Esophagus squamous epithelium (tissue), 5 donors: ENCODE data around the gene WHRN. TPM values are rescaled to one million over a fixed set of nuclear protein-coding genes. Genes with fewer than 3 reads are reported as not detected.

Experiments
- DNase-seq: peaks from one replicate; lab custom pipeline; 2025; lab: John Stamatoyannopoulos, UW
- H3K27ac ChIP-seq, 4 donors: fragments of 200-600 bp; sonication (generic); one replicate each; pipeline ENCODE4 v1.5.1; 2016 to 2019; ENCODE audit warnings: mild to moderate bottlenecking in 1 of 4
- H3K27me3 ChIP-seq, 4 donors: fragments of 200-600 bp; sonication (generic); 1 replicate in 3 of 4; 2 replicates in 1 of 4; pipeline versions ENCODE4 v1.5.1 to v1.6.0; 2017 to 2021; ENCODE audit warnings: antibody characterized with exemption in 1 of 4
- H3K36me3 ChIP-seq, 3 donors: fragments of 200-600 bp; sonication (generic); one replicate each; pipeline ENCODE4 v1.5.1; 2016 to 2019
- H3K4me1 ChIP-seq, 3 donors: fragments of 200-600 bp; sonication (generic); one replicate each; pipeline ENCODE4 v1.5.1; 2017 to 2019
- H3K4me3 ChIP-seq, 4 donors: fragments of 200-600 bp; sonication (generic); 1 replicate in 3 of 4; 2 replicates in 1 of 4; pipeline ENCODE4 v1.5.1; 2016 to 2019; ENCODE audit warnings: mild to moderate bottlenecking in 2 of 4, moderate library complexity in 1 of 4
- H3K9me3 ChIP-seq, 3 donors: fragments of 200-600 bp; sonication (generic); one replicate each; pipeline ENCODE4 v1.5.1; 2016 to 2019
- POLR2A ChIP-seq, 4 donors: fragments of 450-650 bp; IDR thresholded peaks; one replicate each; pipeline ENCODE4 v1.6.1; 2017; ENCODE audit warnings: antibody characterized with exemption in 4 of 4, mild to moderate bottlenecking in 4 of 4, moderate library complexity in 3 of 4
- WGBS, 2 donors: methylation state at CpG; one replicate each; pipeline ENCODE4 v1.1.5; 2018; 5-methylcytosine and 5-hydroxymethylcytosine counted together
- intact Hi-C: fragments of 100-400 bp; cut with DNase I; formaldehyde crosslinking; loops from one replicate; pipeline ENCODE4 v1.15.0; 2022
- total RNA-seq, 4 donors: library from RNA; depleted of rRNA; stranded (reverse); fragments of >200 nt; gene quantifications; one replicate each; pipeline ENCODE4 v1.1.0, GENCODE V29; 2016
- TF ChIP-seq, protein P1 (sequence below), 6 experiments: fragments of 450-650 bp in 4 of 6; fragments of 200-600 bp in 2 of 6; sonication (generic) in 2 of 6; IDR thresholded peaks; one replicate each; pipeline ENCODE4 v1.5.1; 2016 to 2019; ENCODE audit warnings: antibody characterized with exemption in 6 of 6, mild to moderate bottlenecking in 4 of 6, moderate library complexity in 4 of 6
- donor health status: DM: yes; HTN: yes; CAD: no.

The WHRN gene
- total RNA-seq, 4 donors from 2014 or later: 2.9 to 6.1 (median 3.4) TPM

DNA sequence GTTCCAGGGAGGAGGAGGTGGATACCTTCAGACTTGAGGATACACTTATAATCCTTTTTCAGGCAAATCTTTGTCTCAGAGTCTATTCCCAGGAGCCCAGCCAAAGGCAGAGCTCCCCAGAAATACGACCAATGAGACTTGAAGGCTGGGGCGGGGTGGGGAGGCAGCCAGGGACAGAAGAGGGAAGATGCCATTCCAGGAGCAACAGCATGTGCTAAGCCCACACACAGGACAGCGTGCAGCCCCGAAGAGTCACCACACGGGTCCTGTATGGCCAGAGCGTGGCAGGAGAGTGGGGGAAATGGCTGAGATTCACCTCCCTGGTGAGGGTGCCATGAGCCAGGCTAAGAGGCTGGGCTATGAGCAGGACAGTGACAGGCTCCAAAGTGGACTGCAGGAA lies 35.2 kb downstream of the WHRN start:
- intact Hi-C loops: no loop called here
- TF ChIP-seq POLR2A (IDR thresholded peaks at IDR 0.05): no peak
- TF ChIP-seq, protein P1, sequence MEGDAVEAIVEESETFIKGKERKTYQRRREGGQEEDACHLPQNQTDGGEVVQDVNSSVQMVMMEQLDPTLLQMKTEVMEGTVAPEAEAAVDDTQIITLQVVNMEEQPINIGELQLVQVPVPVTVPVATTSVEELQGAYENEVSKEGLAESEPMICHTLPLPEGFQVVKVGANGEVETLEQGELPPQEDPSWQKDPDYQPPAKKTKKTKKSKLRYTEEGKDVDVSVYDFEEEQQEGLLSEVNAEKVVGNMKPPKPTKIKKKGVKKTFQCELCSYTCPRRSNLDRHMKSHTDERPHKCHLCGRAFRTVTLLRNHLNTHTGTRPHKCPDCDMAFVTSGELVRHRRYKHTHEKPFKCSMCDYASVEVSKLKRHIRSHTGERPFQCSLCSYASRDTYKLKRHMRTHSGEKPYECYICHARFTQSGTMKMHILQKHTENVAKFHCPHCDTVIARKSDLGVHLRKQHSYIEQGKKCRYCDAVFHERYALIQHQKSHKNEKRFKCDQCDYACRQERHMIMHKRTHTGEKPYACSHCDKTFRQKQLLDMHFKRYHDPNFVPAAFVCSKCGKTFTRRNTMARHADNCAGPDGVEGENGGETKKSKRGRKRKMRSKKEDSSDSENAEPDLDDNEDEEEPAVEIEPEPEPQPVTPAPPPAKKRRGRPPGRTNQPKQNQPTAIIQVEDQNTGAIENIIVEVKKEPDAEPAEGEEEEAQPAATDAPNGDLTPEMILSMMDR (IDR thresholded peaks at IDR 0.05): no peak
- DNase-seq: no peak
- H3K27ac ChIP-seq: no peak overlapping the region
- H3K4me1 ChIP-seq: peaks cover 0 to 33% (median 7%) of the 10 kb centered on the region in 3 donors
- no peak overlapping the region for H3K4me3 ChIP-seq
- no peaks in the 10 kb centered on the region for H3K36me3 ChIP-seq
- 79 to 95% methylated on average over 2 to 6 of the region's 6 CpGs for WGBS, 2 donors
- no peaks in the 10 kb centered on the region for H3K9me3 ChIP-seq
- H3K27me3 ChIP-seq: no peaks in the 10 kb centered on the region

DNA sequence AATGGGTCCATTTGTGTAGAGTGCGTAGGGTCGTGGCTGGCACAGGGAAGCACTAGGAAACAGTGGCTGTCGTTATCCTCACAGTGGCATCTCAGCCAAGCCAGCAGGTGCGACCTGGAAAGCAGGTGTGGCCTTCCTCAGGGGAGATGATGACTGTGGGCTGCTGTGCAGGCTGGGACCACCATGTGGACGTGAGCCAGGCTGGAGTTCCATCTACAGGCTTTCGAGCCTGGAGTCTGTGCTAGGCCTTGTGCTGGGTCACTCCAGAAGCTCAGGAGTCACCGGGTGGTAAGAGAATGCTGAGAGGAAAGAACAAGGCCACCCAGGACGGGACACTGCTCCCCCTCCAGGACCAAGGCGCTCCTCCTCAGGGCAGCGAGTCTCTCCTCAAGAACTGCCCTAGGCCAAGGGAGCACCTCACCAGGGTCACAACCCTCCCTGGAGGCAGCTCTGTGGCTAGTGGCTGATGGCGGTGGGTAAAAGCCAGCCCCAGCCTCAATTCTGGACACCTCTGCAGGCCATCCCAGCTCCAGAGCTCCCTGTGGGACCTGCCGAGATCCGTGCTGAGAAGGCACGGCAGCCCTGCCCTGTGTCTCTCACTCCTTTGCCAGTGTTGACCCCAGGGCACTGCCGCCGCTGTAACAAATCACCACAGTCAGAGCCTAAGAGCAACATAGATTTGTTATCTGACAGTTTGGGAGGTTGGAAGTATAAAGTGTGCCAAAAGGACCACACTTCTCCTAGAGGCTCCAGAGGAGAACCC lies 36.0 kb downstream of the WHRN start:
- Histone ChIP-seq H3K4me1 (peaks cover 0 to 33% (median 7%) of the 10 kb centered on the region in 3 donors), H3K27me3 (no peaks in the 10 kb centered on the region), H3K27ac (no peak overlapping the region), H3K36me3 (no peaks in the 10 kb centered on the region), H3K9me3 (no peaks in the 10 kb centered on the region), H3K4me3 (no peak overlapping the region)
- intact Hi-C loops: no loop called here
- WGBS, 2 donors: 98% methylated on average over 10 of the region's 16 CpGs; no CpG with 5 or more reads in 1 of the 2 donors
- DNase-seq: no peak
- TF ChIP-seq, protein P1 (IDR thresholded peaks at IDR 0.05): no peak
- no peak for TF ChIP-seq POLR2A (IDR thresholded peaks at IDR 0.05)

DNA sequence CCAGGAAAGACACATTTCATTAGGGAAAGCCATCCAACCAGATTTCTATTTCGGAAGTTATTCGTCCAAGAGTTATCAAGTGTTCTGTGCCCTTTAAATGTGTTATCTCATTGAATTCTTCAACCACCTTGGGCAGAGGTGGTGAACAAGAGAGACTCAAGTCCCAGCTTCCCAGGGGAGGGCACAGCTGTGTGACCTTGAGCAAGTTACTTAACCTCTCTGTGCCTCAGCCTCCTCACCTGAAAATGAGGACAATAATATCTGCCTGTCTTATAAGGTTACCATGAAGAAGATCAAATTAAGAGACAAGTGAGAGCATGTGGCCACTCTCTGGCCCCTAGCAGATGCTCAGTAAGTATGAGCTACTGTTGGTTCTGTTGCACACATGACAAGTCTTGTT lies 37.4 kb downstream of the WHRN start:
- Histone ChIP-seq H3K27ac (no peak overlapping the region), H3K4me3 (no peak overlapping the region), H3K9me3 (no peaks in the 10 kb centered on the region), H3K4me1 (peaks cover 0 to 25% (median 7%) of the 10 kb centered on the region in 3 donors), H3K27me3 (no peaks in the 10 kb centered on the region), H3K36me3 (no peaks in the 10 kb centered on the region)
- DNase-seq: no peak
- intact Hi-C loops: no loop called here
- TF ChIP-seq, protein P1 (IDR thresholded peaks at IDR 0.05): no peak
- TF ChIP-seq POLR2A (IDR thresholded peaks at IDR 0.05): no peak
- 96 to 100% methylated on average over 2 of the region's 2 CpGs for WGBS, 2 donors

DNA sequence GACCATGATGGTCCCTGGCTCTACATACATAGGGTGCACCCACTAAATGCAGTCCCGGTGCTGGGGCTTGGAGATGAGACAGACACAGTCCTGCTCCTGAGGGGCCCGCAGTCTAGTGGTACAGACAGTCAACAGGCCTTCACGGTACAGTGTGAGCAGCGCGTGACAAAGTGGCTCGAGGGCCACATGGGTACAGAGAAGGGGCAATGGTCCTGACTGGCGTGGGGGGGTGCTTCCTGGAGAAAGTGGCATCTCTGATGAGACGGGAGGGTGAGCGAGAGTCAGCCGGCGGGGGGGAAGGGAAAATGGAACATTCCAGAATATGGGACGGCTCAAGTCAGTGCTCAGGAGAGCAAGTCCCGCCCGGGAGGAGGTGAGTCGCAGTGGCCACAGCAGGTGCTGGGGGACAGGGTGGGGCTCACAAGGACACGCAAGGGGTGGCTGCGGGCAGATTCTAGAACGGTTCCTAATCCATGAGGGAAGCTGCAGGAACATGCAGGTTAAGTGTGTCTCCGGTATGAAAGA lies 38.0 kb downstream of the WHRN start:
- Histone ChIP-seq H3K4me1 (peaks cover 0 to 19% (median 2%) of the 10 kb centered on the region in 3 donors), H3K4me3 (no peak overlapping the region), H3K27me3 (no peaks in the 10 kb centered on the region), H3K36me3 (no peaks in the 10 kb centered on the region), H3K27ac (no peak overlapping the region), H3K9me3 (no peaks in the 10 kb centered on the region)
- no peak for DNase-seq
- intact Hi-C loops: no loop called here
- TF ChIP-seq, protein P1 (IDR thresholded peaks at IDR 0.05): no peak
- no peak for TF ChIP-seq POLR2A (IDR thresholded peaks at IDR 0.05)
- 77 to 86% methylated on average over 8 to 16 of the region's 19 CpGs for WGBS, 2 donors
